NCI-H2196 treated with DMSO at 0.1 percent for 48 hours (cell line): ENCODE measurements around the gene PCDHGA7.
"Not testable (repeated sequence)": the region's sequence is repeated elsewhere in the genome, so short reads cannot be mapped to it uniquely, and the experiment has no call there.

Source experiments
- DNase-seq: peaks from one replicate; lab custom pipeline; 2025; ENCODE audit not compliant: unreplicated experiment; lab: John Stamatoyannopoulos, UW

The PCDHGA7 gene

DNA sequence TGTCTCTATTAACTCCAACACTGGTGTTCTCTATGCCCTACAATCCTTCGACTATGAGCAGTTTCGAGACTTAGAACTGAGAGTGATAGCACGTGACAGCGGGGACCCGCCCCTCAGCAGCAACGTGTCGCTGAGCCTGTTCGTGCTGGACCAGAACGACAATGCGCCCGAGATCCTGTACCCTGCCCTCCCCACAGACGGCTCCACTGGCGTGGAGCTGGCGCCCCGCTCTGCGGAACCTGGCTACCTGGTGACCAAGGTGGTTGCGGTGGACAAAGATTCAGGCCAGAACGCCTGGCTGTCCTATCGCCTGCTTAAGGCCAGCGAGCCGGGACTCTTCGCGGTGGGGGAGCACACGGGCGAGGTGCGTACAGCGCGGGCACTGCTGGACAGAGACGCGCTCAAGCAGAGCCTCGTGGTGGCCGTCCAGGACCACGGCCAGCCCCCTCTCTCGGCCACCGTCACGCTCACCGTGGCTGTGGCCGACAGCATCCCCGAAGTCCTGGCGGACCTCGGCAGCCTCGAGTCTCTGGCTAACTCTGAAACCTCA lies 40.3 kb downstream of the PCDHGA7 start:
- DNase-seq, result no peak

DNA sequence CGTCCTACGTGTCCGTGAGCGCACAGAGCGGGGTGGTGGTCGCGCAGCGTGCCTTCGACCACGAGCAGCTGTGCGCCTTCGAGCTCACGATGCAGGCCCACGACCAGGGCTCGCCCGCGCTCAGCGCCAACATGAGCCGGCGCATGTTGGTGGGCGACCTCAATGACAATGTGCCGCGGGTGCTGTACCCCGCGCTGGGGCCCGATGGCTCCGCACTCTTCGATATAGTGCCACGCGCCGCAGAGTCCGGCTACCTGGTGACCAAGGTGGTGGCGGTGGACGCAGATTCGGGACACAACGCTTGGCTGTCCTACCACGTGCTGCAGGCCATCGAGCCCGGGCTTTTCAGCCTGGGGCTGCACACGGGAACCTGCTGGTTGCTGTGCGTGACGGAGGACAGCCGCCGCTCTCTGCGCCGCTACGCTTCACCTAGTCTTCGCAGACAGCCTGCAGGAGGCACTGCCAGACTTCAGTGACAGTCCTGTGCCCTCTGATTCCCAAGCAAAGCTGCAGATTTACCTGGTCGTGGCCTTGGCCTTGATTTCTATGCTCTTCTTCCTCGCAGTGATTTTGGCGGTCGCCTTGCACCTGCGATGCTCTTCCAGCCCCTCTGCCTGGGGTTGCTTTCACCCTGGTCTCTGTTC lies 45.4 kb downstream of the PCDHGA7 start:
- DNase-seq, result no peak

DNA sequence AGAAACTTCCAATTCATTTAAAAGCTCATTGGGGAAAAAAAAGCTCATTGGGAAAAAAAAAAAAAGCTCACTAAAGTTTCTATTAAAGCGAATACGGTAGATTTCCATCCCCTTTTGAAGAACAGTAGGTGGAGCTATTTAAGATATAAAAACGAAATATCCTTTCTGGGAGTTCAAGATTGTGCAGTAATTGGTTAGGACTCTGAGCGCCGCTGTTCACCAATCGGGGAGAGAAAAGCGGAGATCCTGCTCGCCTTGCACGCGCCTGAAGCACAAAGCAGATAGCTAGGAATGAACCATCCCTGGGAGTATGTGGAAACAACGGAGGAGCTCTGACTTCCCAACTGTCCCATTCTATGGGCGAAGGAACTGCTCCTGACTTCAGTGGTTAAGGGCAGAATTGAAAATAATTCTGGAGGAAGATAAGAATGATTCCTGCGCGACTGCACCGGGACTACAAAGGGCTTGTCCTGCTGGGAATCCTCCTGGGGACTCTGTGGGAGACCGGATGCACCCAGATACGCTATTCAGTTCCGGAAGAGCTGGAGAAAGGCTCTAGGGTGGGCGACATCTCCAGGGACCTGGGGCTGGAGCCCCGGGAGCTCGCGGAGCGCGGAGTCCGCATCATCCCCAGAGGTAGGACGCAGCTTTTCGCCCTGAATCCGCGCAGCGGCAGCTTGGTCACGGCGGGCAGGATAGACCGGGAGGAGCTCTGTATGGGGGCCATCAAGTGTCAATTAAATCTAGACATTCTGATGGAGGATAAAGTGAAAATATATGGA lies 48.0 kb downstream of the PCDHGA7 start, which contains the start of gene PCDHGA12:
TSS of gene PCDHGA12 (plus strand) at position 176 of the 782 bp plus-strand sequence. CDS start at position 429, 253 bp downstream.
- no peak for DNase-seq

DNA sequence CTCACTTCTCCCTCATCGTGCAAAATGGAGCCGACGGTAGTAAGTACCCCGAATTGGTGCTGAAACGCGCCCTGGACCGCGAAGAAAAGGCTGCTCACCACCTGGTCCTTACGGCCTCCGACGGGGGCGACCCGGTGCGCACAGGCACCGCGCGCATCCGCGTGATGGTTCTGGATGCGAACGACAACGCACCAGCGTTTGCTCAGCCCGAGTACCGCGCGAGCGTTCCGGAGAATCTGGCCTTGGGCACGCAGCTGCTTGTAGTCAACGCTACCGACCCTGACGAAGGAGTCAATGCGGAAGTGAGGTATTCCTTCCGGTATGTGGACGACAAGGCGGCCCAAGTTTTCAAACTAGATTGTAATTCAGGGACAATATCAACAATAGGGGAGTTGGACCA lies 48.7 kb downstream of the PCDHGA7 start:
- no peak for DNase-seq

DNA sequence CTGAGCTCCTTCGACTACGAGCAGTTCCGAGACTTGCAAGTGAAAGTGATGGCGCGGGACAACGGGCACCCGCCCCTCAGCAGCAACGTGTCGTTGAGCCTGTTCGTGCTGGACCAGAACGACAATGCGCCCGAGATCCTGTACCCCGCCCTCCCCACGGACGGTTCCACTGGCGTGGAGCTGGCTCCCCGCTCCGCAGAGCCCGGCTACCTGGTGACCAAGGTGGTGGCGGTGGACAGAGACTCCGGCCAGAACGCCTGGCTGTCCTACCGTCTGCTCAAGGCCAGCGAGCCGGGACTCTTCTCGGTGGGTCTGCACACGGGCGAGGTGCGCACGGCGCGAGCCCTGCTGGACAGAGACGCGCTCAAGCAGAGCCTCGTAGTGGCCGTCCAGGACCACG lies 49.8 kb downstream of the PCDHGA7 start:
- DNase-seq, result not testable (repeated sequence)

DNA sequence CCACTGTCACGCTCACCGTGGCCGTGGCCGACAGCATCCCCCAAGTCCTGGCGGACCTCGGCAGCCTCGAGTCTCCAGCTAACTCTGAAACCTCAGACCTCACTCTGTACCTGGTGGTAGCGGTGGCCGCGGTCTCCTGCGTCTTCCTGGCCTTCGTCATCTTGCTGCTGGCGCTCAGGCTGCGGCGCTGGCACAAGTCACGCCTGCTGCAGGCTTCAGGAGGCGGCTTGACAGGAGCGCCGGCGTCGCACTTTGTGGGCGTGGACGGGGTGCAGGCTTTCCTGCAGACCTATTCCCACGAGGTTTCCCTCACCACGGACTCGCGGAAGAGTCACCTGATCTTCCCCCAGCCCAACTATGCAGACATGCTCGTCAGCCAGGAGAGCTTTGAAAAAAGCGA lies 50.2 kb downstream of the PCDHGA7 start:
- DNase-seq, result not testable (repeated sequence)

DNA sequence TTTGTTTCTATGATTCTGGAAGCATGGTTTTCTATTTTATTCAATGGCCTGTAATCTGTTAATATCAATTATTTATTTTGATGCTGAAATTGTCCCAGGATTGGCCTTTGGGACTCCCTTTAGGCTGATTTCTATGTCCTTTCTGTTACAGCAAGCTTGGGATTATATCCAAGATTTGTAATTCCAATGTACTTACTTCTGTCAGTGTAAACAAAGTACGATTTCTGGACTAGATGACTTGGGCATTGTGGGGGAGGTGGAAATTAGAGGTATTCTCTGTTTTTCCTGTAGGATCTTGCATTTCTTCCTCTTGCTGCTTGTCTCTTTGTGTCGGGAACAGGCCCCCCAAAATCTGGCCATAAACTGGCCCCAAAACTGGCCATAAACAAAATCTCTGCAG lies 51.5 kb downstream of the PCDHGA7 start:
- DNase-seq, result no peak
